Measurements from ENCODE around the gene ADAMTS2.
"Not testable (repeated sequence)": the region's sequence is repeated elsewhere in the genome, so short reads cannot be mapped to it uniquely, and the experiment has no call there.

- not testable (repeated sequence) for TF ChIP-seq EZH2 (IDR thresholded peaks at IDR 0.05; ENCODE audit: insufficient read depth, low read length); CTCF (IDR thresholded peaks at IDR 0.05; ENCODE audit: insufficient read depth, low read depth, low read length)
Measured at GRCh38 chr5:179101282-179101681, 244.0 kb downstream of the ADAMTS2 start.

All from astrocyte (in vitro differentiated cells and primary cell).